Thymus (tissue), 11 donors: ENCODE measurements around the gene MAGI2. TPM values are rescaled to one million over a fixed set of nuclear protein-coding genes. Genes with fewer than 3 reads are reported as not detected.

ENCODE experiments used
- DNase-seq, 9 donors: peaks; one replicate each; pipeline ENCODE4 v3.0.0-alpha.2; 2013; ENCODE audit warnings: low spot score in 9 of 9, low read depth in 6 of 9, missing footprints in 1 of 9
- H3K27ac ChIP-seq, 2 donors: one replicate each; pipeline ENCODE4 v1.5.1; 2013; ENCODE audit warnings: control low read depth in 1 of 2, low read depth in 1 of 2, low read length in 1 of 2, mild to moderate bottlenecking in 1 of 2, moderate library complexity in 1 of 2
- H3K27me3 ChIP-seq, 2 donors: one replicate each; pipeline ENCODE4 v1.5.1; 2013; ENCODE audit warnings: low read length in 1 of 2; ENCODE audit not compliant: control insufficient read depth in 2 of 2, insufficient read depth in 1 of 2
- H3K36me3 ChIP-seq, 2 donors: one replicate each; pipeline ENCODE4 v1.5.1; 2013; ENCODE audit warnings: low read length in 1 of 2, mild to moderate bottlenecking in 1 of 2, moderate library complexity in 1 of 2; ENCODE audit not compliant: control insufficient read depth in 2 of 2, insufficient read depth in 2 of 2
- H3K4me1 ChIP-seq, 2 donors: one replicate each; pipeline ENCODE4 v1.5.1; 2013; ENCODE audit warnings: low read length in 2 of 2; ENCODE audit not compliant: control insufficient read depth in 2 of 2, insufficient read depth in 2 of 2
- H3K4me3 ChIP-seq, 2 donors: one replicate each; pipeline ENCODE4 v1.5.1; 2013; ENCODE audit warnings: low read length in 2 of 2, control low read depth in 1 of 2, mild to moderate bottlenecking in 1 of 2
- H3K9me3 ChIP-seq, 2 donors: one replicate each; pipeline ENCODE4 v1.5.1; 2013; ENCODE audit warnings: low read length in 1 of 2, mild to moderate bottlenecking in 1 of 2; ENCODE audit not compliant: control insufficient read depth in 2 of 2, insufficient read depth in 1 of 2
- WGBS: extraction: QIAGEN DNeasy Blood & Tissue Kit; methylation state at CpG from one replicate; pipeline ENCODE4 v1.1.7; 2013; 5-methylcytosine and 5-hydroxymethylcytosine counted together
- polyA plus RNA-seq: library from polyadenylated mRNA; stranded (reverse); fragments of 200-250 nt; gene quantifications from one replicate; pipeline ENCODE4 v1.2.3, GENCODE V29; 2013
- total RNA-seq: library from RNA; stranded (reverse); fragments of 120-200 nt; gene quantifications from one replicate; pipeline ENCODE4 v1.2.4, GENCODE V29; 2013
- donor health status: healthy.

The MAGI2 gene
- total and polyA plus RNA-seq, 2 donors: 0.42 to 1.7 TPM

- Histone ChIP-seq H3K4me1 (no peaks in the 10 kb centered on the region), H3K27ac (no peak overlapping the region), H3K36me3 (no peaks in the 10 kb centered on the region), H3K9me3 (no peaks in the 10 kb centered on the region), H3K27me3 (no peaks in the 10 kb centered on the region), H3K4me3 (no peak overlapping the region)
- 93% methylated on average over 3 of the region's 3 CpGs for WGBS
- DNase-seq: no peak
These were observed 1041.1 kb downstream of the MAGI2 start for GRCh38 chr7:78412216-78412858.

- no peak for DNase-seq
- no peaks in the 10 kb centered on the region for H3K27me3 ChIP-seq
- whole genome bisulfite sequencing: 98% methylated on average over 3 of the region's 3 CpGs
- no peak overlapping the region for H3K27ac ChIP-seq
- H3K4me1 ChIP-seq: no peaks in the 10 kb centered on the region
- no peaks in the 10 kb centered on the region for H3K9me3 ChIP-seq
- H3K36me3 ChIP-seq: no peaks in the 10 kb centered on the region
- H3K4me3 ChIP-seq: no peak overlapping the region
These were observed 1046.4 kb downstream of the MAGI2 start for GRCh38 chr7:78407031-78407430.

GRCh38 chr7:78406531-78406930 lies 1046.9 kb downstream of the MAGI2 start:
- Histone ChIP-seq H3K4me1 (no peaks in the 10 kb centered on the region), H3K27me3 (no peaks in the 10 kb centered on the region), H3K36me3 (no peaks in the 10 kb centered on the region), H3K27ac (no peak overlapping the region), H3K4me3 (no peak overlapping the region), H3K9me3 (no peaks in the 10 kb centered on the region)
- no peak for DNase-seq

- no peaks in the 10 kb centered on the region for H3K27me3 ChIP-seq
- H3K4me1 ChIP-seq: no peaks in the 10 kb centered on the region
- WGBS: 88% methylated on average over 4 of the region's 4 CpGs
- H3K4me3 ChIP-seq: no peak overlapping the region
- no peaks in the 10 kb centered on the region for H3K36me3 ChIP-seq
- no peaks in the 10 kb centered on the region for H3K9me3 ChIP-seq
- no peak for DNase-seq
- H3K27ac ChIP-seq: no peak overlapping the region
These were observed 1051.4 kb downstream of the MAGI2 start for GRCh38 chr7:78402096-78402495.

GRCh38 chr7:78400038-78400437 lies 1053.4 kb downstream of the MAGI2 start:
- H3K4me1 ChIP-seq: no peaks in the 10 kb centered on the region
- H3K36me3 ChIP-seq: no peaks in the 10 kb centered on the region
- H3K27me3 ChIP-seq: no peaks in the 10 kb centered on the region
- DNase-seq: no peak
- no peak overlapping the region for H3K4me3 ChIP-seq
- WGBS: 22% methylated on average over 2 of the region's 2 CpGs
- no peaks in the 10 kb centered on the region for H3K9me3 ChIP-seq
- H3K27ac ChIP-seq: no peak overlapping the region

- Histone ChIP-seq H3K27ac (no peak overlapping the region), H3K36me3 (no peaks in the 10 kb centered on the region), H3K4me3 (no peak overlapping the region), H3K4me1 (no peaks in the 10 kb centered on the region), H3K9me3 (no peaks in the 10 kb centered on the region), H3K27me3 (no peaks in the 10 kb centered on the region)
- 75% methylated on average over 4 of the region's 4 CpGs for WGBS
- DNase-seq: no peak
These were observed 1054.3 kb downstream of the MAGI2 start for GRCh38 chr7:78399033-78399769.

- 71% methylated on average over 2 of the region's 2 CpGs for WGBS
- H3K4me1 ChIP-seq: no peaks in the 10 kb centered on the region
- no peak for DNase-seq
- H3K27ac ChIP-seq: no peak overlapping the region
- H3K27me3 ChIP-seq: no peaks in the 10 kb centered on the region
- H3K4me3 ChIP-seq: no peak overlapping the region
- no peaks in the 10 kb centered on the region for H3K36me3 ChIP-seq
- no peaks in the 10 kb centered on the region for H3K9me3 ChIP-seq
These were observed 1054.9 kb downstream of the MAGI2 start for GRCh38 chr7:78398576-78398975.

- Histone ChIP-seq H3K27me3 (no peaks in the 10 kb centered on the region), H3K4me1 (no peaks in the 10 kb centered on the region), H3K36me3 (no peaks in the 10 kb centered on the region), H3K9me3 (no peaks in the 10 kb centered on the region), H3K4me3 (no peak overlapping the region), H3K27ac (no peak overlapping the region)
- DNase-seq: no peak
- 94% methylated on average over 5 of the region's 5 CpGs for WGBS
These were observed 1055.4 kb downstream of the MAGI2 start for GRCh38 chr7:78398081-78398480.

- Histone ChIP-seq H3K27me3 (no peaks in the 10 kb centered on the region), H3K4me1 (no peaks in the 10 kb centered on the region), H3K27ac (no peak overlapping the region), H3K9me3 (no peaks in the 10 kb centered on the region), H3K4me3 (no peak overlapping the region), H3K36me3 (no peaks in the 10 kb centered on the region)
- DNase-seq: no peak
- WGBS: 91% methylated on average over 3 of the region's 3 CpGs
These were observed 1057.3 kb downstream of the MAGI2 start for GRCh38 chr7:78396210-78396609.
